RWPE2 (cell line): Measurements from ENCODE around the gene ARMC9.

Experiments
- ATAC-seq: fragments of 200-7000 bp; cut with Tn5 transposase; 3 replicates; pipeline ENCODE4 v1.9.1; 2021; ENCODE audit warnings: low read depth
- DNase-seq: peaks from one replicate; pipeline ENCODE4 v3.0.0-alpha.2; 2020; ENCODE audit warnings: low spot score
- H3K27ac ChIP-seq: fragments of 450-650 bp; 2 replicates; pipeline ENCODE4 v1.5.1; 2017; ENCODE audit warnings: mild to moderate bottlenecking; ENCODE audit not compliant: poor library complexity, severe bottlenecking
- H3K27me3 ChIP-seq: fragments of 250-450 bp; sonication (Bioruptor Pico); 2 replicates; pipeline ENCODE4 v1.5.1; 2021; ENCODE audit warnings: mild to moderate bottlenecking, moderate library complexity; ENCODE audit not compliant: insufficient read depth, poor library complexity, severe bottlenecking
- H3K36me3 ChIP-seq: fragments of 250-450 bp; sonication (Bioruptor Pico); 2 replicates; pipeline ENCODE4 v1.5.1; 2020; ENCODE audit warnings: low read depth, mild to moderate bottlenecking, moderate library complexity
- H3K4me1 ChIP-seq: fragments of 250-450 bp; sonication (Bioruptor Pico); 2 replicates; pipeline ENCODE4 v1.5.1; 2021; ENCODE audit warnings: mild to moderate bottlenecking, moderate library complexity; ENCODE audit not compliant: insufficient read depth, poor library complexity, severe bottlenecking
- H3K4me3 ChIP-seq: fragments of 250-450 bp; sonication (Bioruptor Pico); 2 replicates; pipeline ENCODE4 v1.5.1; 2021; ENCODE audit warnings: mild to moderate bottlenecking, moderate library complexity; ENCODE audit not compliant: severe bottlenecking
- H3K9me3 ChIP-seq: fragments of 250-450 bp; sonication (Bioruptor Pico); 2 replicates; pipeline ENCODE4 v1.5.1; 2021; ENCODE audit warnings: mild to moderate bottlenecking, moderate library complexity; ENCODE audit not compliant: severe bottlenecking
- CTCF ChIP-seq: fragments of 450-650 bp; IDR thresholded peaks from one replicate; pipeline ENCODE4 v1.5.1; 2017; ENCODE audit warnings: mild to moderate bottlenecking, moderate library complexity; ENCODE audit not compliant: poor library complexity, severe bottlenecking

ARMC9 gene

GRCh38 chr2:231239751-231240150 lies 41.3 kb downstream of the ARMC9 start:
- Histone ChIP-seq H3K4me1 (no peaks in the 10 kb centered on the region), H3K36me3 (peaks cover 16% of the 10 kb centered on the region), H3K27me3 (no peaks in the 10 kb centered on the region), H3K9me3 (no peaks in the 10 kb centered on the region), H3K27ac (no peak overlapping the region), H3K4me3 (no peak overlapping the region)
- no peak for ATAC-seq
- TF ChIP-seq CTCF, result no peak
- DNase-seq, result no peak

GRCh38 chr2:231241755-231242507 lies 43.5 kb downstream of the ARMC9 start:
- ATAC-seq (no peak), DNase-seq (no peak)
- Histone ChIP-seq H3K36me3 (peaks cover 9% of the 10 kb centered on the region; the same call in 1 of the 2 replicates), H3K4me1 (no peaks in the 10 kb centered on the region), H3K4me3 (no peak overlapping the region), H3K27me3 (no peaks in the 10 kb centered on the region), H3K9me3 (no peaks in the 10 kb centered on the region), H3K27ac (no peak overlapping the region)
- TF ChIP-seq CTCF, result no peak

- TF ChIP-seq CTCF, result no peak
- no peaks in the 10 kb centered on the region for H3K9me3 ChIP-seq
- no peaks in the 10 kb centered on the region for H3K4me1 ChIP-seq
- ATAC-seq, result no peak
- H3K27me3 ChIP-seq, result no peaks in the 10 kb centered on the region
- H3K27ac ChIP-seq, result no peak overlapping the region
- DNase-seq, result no peak
- H3K4me3 ChIP-seq, result no peak overlapping the region
- no peaks in the 10 kb centered on the region for H3K36me3 ChIP-seq
Measured at GRCh38 chr2:231243866-231244265, 45.4 kb downstream of the ARMC9 start.

GRCh38 chr2:231244382-231245248 lies 46.2 kb downstream of the ARMC9 start:
- no peak for TF ChIP-seq CTCF
- Histone ChIP-seq H3K4me1 (no peaks in the 10 kb centered on the region), H3K27ac (no peak overlapping the region), H3K4me3 (no peak overlapping the region), H3K36me3 (no peaks in the 10 kb centered on the region), H3K9me3 (no peaks in the 10 kb centered on the region), H3K27me3 (no peaks in the 10 kb centered on the region)
- ATAC-seq (no peak), DNase-seq (no peak)
